RWPE2 (cell line): ENCODE data around the gene DCAF17.

ENCODE experiments used
- ATAC-seq: fragments of 200-7000 bp; cut with Tn5 transposase; 3 replicates; pipeline ENCODE4 v1.9.1; 2021; ENCODE audit warnings: low read depth
- DNase-seq: peaks from one replicate; pipeline ENCODE4 v3.0.0-alpha.2; 2020; ENCODE audit warnings: low spot score
- H3K27ac ChIP-seq: fragments of 450-650 bp; 2 replicates; pipeline ENCODE4 v1.5.1; 2017; ENCODE audit warnings: mild to moderate bottlenecking; ENCODE audit not compliant: poor library complexity, severe bottlenecking
- H3K27me3 ChIP-seq: fragments of 250-450 bp; sonication (Bioruptor Pico); 2 replicates; pipeline ENCODE4 v1.5.1; 2021; ENCODE audit warnings: mild to moderate bottlenecking, moderate library complexity; ENCODE audit not compliant: insufficient read depth, poor library complexity, severe bottlenecking
- H3K36me3 ChIP-seq: fragments of 250-450 bp; sonication (Bioruptor Pico); 2 replicates; pipeline ENCODE4 v1.5.1; 2020; ENCODE audit warnings: low read depth, mild to moderate bottlenecking, moderate library complexity
- H3K4me1 ChIP-seq: fragments of 250-450 bp; sonication (Bioruptor Pico); 2 replicates; pipeline ENCODE4 v1.5.1; 2021; ENCODE audit warnings: mild to moderate bottlenecking, moderate library complexity; ENCODE audit not compliant: insufficient read depth, poor library complexity, severe bottlenecking
- H3K4me3 ChIP-seq: fragments of 250-450 bp; sonication (Bioruptor Pico); 2 replicates; pipeline ENCODE4 v1.5.1; 2021; ENCODE audit warnings: mild to moderate bottlenecking, moderate library complexity; ENCODE audit not compliant: severe bottlenecking
- H3K9me3 ChIP-seq: fragments of 250-450 bp; sonication (Bioruptor Pico); 2 replicates; pipeline ENCODE4 v1.5.1; 2021; ENCODE audit warnings: mild to moderate bottlenecking, moderate library complexity; ENCODE audit not compliant: severe bottlenecking
- TF ChIP-seq, protein P1 (sequence below): fragments of 450-650 bp; IDR thresholded peaks from one replicate; pipeline ENCODE4 v1.5.1; 2017; ENCODE audit warnings: mild to moderate bottlenecking, moderate library complexity; ENCODE audit not compliant: poor library complexity, severe bottlenecking

DCAF17 gene

DNA sequence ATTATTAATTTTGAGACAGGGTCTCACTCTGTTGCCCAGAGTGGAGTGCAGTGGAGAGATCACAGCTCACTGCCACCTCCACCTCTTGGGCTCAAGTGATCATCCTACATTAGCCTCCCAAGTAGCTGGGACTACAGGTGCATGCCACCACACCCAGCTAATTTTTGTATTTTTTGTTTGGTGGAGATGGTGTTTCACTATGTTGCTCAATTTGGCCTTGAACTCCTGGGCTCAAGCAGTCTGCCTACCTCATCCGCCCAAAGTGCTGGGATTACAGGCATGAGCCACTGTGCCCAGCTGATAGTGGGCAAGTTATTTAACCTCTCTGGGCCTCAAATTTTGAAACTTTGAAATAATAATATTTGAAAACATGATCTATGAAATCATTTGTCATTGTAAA, 26.5 kb downstream of the DCAF17 start:
- DNase-seq = no peak
- TF ChIP-seq, protein P1, sequence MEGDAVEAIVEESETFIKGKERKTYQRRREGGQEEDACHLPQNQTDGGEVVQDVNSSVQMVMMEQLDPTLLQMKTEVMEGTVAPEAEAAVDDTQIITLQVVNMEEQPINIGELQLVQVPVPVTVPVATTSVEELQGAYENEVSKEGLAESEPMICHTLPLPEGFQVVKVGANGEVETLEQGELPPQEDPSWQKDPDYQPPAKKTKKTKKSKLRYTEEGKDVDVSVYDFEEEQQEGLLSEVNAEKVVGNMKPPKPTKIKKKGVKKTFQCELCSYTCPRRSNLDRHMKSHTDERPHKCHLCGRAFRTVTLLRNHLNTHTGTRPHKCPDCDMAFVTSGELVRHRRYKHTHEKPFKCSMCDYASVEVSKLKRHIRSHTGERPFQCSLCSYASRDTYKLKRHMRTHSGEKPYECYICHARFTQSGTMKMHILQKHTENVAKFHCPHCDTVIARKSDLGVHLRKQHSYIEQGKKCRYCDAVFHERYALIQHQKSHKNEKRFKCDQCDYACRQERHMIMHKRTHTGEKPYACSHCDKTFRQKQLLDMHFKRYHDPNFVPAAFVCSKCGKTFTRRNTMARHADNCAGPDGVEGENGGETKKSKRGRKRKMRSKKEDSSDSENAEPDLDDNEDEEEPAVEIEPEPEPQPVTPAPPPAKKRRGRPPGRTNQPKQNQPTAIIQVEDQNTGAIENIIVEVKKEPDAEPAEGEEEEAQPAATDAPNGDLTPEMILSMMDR = no peak
- no peak overlapping the region for H3K4me3 ChIP-seq
- no peaks in the 10 kb centered on the region for H3K27me3 ChIP-seq
- H3K9me3 ChIP-seq = no peaks in the 10 kb centered on the region
- no peak for ATAC-seq
- H3K27ac ChIP-seq = no peak overlapping the region
- peaks cover 58% of the 10 kb centered on the region for H3K36me3 ChIP-seq
- no peaks in the 10 kb centered on the region for H3K4me1 ChIP-seq

DNA sequence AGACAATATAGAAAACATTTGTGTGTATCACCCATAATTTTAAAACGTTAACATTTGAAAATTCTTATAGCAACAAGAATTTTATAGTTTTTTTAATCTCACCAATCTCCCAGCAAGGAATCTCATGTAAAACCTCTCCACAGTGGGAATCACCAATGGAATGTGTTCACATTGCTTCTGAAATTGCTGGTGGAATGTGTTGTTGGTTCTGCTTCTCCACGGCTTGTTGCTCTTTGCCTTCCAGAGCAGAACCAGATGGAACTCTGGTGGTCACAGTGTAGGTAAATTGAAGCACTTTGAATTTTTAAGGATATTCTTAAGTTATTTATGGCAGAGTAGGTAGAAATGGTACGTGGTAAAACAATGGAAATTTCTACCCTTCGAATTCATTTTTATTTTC, 35.1 kb downstream of the DCAF17 start:
- H3K4me3 ChIP-seq = no peak overlapping the region
- ATAC-seq (no peak), DNase-seq (no peak)
- no peaks in the 10 kb centered on the region for H3K9me3 ChIP-seq
- peaks cover 58% of the 10 kb centered on the region for H3K36me3 ChIP-seq
- no peaks in the 10 kb centered on the region for H3K27me3 ChIP-seq
- TF ChIP-seq, protein P1 = no peak
- no peaks in the 10 kb centered on the region for H3K4me1 ChIP-seq
- H3K27ac ChIP-seq = no peak overlapping the region

DNA sequence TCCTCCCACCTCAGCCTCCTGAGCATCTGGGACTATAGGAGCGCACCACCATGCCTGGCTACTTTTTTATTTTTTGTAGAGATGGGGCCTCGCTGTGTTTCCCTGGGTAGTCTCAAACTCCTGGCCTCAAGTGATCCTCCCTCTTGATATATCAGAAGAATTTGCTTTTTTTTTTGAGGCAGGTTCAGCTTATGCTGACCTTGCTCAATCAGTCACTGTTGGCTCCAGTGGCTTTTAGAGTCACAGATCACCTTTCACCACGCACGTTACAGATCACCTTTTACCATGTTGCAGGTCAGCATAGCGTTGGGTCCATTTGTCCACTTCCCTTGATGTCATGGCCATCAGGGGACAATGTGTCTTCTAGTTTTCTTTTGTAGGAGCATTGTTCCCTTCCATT, 36.1 kb downstream of the DCAF17 start:
- TF ChIP-seq, protein P1 = no peak
- no peaks in the 10 kb centered on the region for H3K9me3 ChIP-seq
- no peaks in the 10 kb centered on the region for H3K27me3 ChIP-seq
- ATAC-seq (no peak), DNase-seq (no peak)
- no peaks in the 10 kb centered on the region for H3K4me1 ChIP-seq
- H3K4me3 ChIP-seq = no peak overlapping the region
- peaks cover 66% of the 10 kb centered on the region for H3K36me3 ChIP-seq
- no peak overlapping the region for H3K27ac ChIP-seq

DNA sequence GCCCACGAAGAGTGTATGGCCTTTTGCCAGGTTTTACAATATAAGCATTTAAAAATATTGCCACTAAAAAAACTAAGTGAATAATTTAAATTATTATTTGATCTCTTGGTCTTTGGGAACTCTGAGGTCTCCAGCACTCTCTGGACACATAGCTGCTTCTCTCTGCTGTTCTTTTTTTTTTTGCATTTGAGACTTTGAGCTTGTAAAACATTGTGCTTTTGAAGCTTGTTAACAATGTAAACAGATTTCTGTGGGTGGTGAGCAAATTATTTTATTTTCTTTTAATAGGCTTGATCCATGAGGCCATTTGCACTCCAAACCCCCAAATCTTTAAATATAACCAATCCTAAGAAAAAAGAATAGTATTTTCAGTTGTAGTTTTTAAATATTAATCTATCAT, 42.0 kb downstream of the DCAF17 start:
- H3K27ac ChIP-seq = no peak overlapping the region
- H3K4me3 ChIP-seq = no peak overlapping the region
- peaks cover 2% of the 10 kb centered on the region for H3K9me3 ChIP-seq
- ATAC-seq (no peak), DNase-seq (no peak)
- H3K4me1 ChIP-seq = no peaks in the 10 kb centered on the region
- H3K27me3 ChIP-seq = no peaks in the 10 kb centered on the region
- peaks cover 72% of the 10 kb centered on the region for H3K36me3 ChIP-seq
- TF ChIP-seq, protein P1 = no peak

DNA sequence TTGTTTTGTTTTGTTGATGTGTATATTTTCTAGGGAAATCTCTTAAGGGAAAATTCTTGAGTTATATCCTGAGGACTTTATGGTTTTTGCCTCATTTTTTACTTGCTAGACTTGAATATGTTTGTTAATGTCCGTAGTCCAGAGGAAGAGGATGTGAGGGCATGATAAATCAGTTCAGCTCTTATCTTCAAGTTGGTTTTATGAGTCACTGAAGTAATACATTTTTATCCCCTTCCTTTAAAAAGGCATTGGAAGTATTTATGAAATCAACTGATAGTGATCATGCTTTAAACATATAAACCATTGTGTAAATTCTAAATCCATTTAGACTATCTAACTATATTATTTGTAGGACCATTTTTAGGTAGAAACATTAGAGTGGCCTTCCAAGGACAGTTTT, 44.3 kb downstream of the DCAF17 start:
- peaks cover 2% of the 10 kb centered on the region for H3K9me3 ChIP-seq
- TF ChIP-seq, protein P1 = no peak
- DNase-seq (no peak), ATAC-seq (no peak)
- peaks cover 66% of the 10 kb centered on the region for H3K36me3 ChIP-seq
- no peak overlapping the region for H3K4me3 ChIP-seq
- H3K4me1 ChIP-seq = no peaks in the 10 kb centered on the region
- H3K27ac ChIP-seq = no peak overlapping the region
- H3K27me3 ChIP-seq = no peaks in the 10 kb centered on the region
